Central memory CD4-positive, alpha-beta T cell (primary cell): ENCODE measurements around the gene CREBRF.
A peak's percentile ranks its signal among the peaks of the same experiment; 100 is the strongest.
"Not testable (repeated sequence)": the region's sequence is repeated elsewhere in the genome, so short reads cannot be mapped to it uniquely, and the experiment has no call there.

Experiments
- DNase-seq: peaks from one replicate; pipeline ENCODE4 v3.0.0; 2022

The CREBRF gene

GRCh38 chr5:173091981-173092380 lies 35.8 kb downstream of the CREBRF start:
- DNase-seq, result no peak

- DNase-seq, result no peak
Observed at GRCh38 chr5:173093606-173094005, 37.5 kb downstream of the CREBRF start.

- no peak for DNase-seq
Observed at GRCh38 chr5:173094012-173094661, 38.0 kb downstream of the CREBRF start.

GRCh38 chr5:173098787-173099186 lies 42.6 kb downstream of the CREBRF start:
- no peak for DNase-seq

- DNase-seq, result peak; percentile 20
Observed at GRCh38 chr5:173099461-173099860, 43.3 kb downstream of the CREBRF start.

GRCh38 chr5:173101245-173101644 lies 45.1 kb downstream of the CREBRF start:
- DNase-seq, result no peak

- no peak for DNase-seq
Observed at GRCh38 chr5:173103411-173103810, 47.3 kb downstream of the CREBRF start.

- DNase-seq, result no peak
Observed at GRCh38 chr5:173108914-173109313, 52.8 kb downstream of the CREBRF start.

GRCh38 chr5:173114536-173114935 lies 58.4 kb downstream of the CREBRF start:
- no peak for DNase-seq

- DNase-seq, result no peak
Observed at GRCh38 chr5:173119719-173120118, 63.6 kb downstream of the CREBRF start.

GRCh38 chr5:173123416-173123815 lies 67.3 kb downstream of the CREBRF start:
- no peak for DNase-seq

- DNase-seq, result not testable (repeated sequence)
Observed at GRCh38 chr5:173132166-173132565, 76.0 kb downstream of the CREBRF start.

- DNase-seq, result no peak
Observed at GRCh38 chr5:173138707-173139106, 82.6 kb downstream of the CREBRF start.

- no peak for DNase-seq
Observed at GRCh38 chr5:173139631-173140030, 83.5 kb downstream of the CREBRF start.

GRCh38 chr5:173140769-173141168 lies 84.6 kb downstream of the CREBRF start:
- no peak for DNase-seq

GRCh38 chr5:173143567-173143966 lies 87.4 kb downstream of the CREBRF start:
- DNase-seq, result no peak

GRCh38 chr5:173144200-173145176 lies 88.3 kb downstream of the CREBRF start, which contains the start of gene BNIP1:
Gene BNIP1, plus strand, starts transcription at chr5:173144531. Its CDS starts 15 bp downstream, at chr5:173144546.
- peak; percentile 93 for DNase-seq

GRCh38 chr5:173148354-173148753 lies 92.2 kb downstream of the CREBRF start:
- no peak for DNase-seq

- no peak for DNase-seq
Observed at GRCh38 chr5:173152547-173152946, 96.4 kb downstream of the CREBRF start.

- no peak for DNase-seq
Observed at GRCh38 chr5:173153842-173154241, 97.7 kb downstream of the CREBRF start.

GRCh38 chr5:173154619-173155018 lies 98.5 kb downstream of the CREBRF start:
- not testable (repeated sequence) for DNase-seq

GRCh38 chr5:173155912-173156311 lies 99.8 kb downstream of the CREBRF start:
- DNase-seq, result no peak

- no peak for DNase-seq
Observed at GRCh38 chr5:173158366-173158765, 102.2 kb downstream of the CREBRF start.

- no peak for DNase-seq
Observed at GRCh38 chr5:173159256-173159655, 103.1 kb downstream of the CREBRF start.
